Measurements from ENCODE around the gene SAC3D1. TPM values are rescaled to one million over a fixed set of nuclear protein-coding genes. Genes with fewer than 3 reads are reported as not detected.

SAC3D1 gene
- total and polyA plus RNA-seq, 2 of the 8 experiments (the other 6 are each of a cell fraction or from before 2014, with no cell fraction given) = 19.4 to 25.8 TPM

GRCh38 chr11:65002706-65003105, 38.3 kb upstream of the SAC3D1 start:
- DNase-seq (ENCODE audit: low read depth in 1 of 2, low spot score in 2 of 2) = no peak
- ChIA-PET POLR2A (ENCODE audit: partially characterized antibody) (no interaction called here), CTCF (ENCODE audit: partially characterized antibody) (interaction anchor here (1.2 to 2.9 kb wide), 7 partner anchors 9 to 155 kb away, joined by 3 to 11 read pairs (median 6); partner anchors contain the start of gene ARL2)
- Histone ChIP-seq H3K27me3 (replicated peaks in 1 of 4; ENCODE audit: control insufficient read depth in 3 of 4, extremely low read depth in 1 of 4, insufficient read depth in 3 of 4, low read length in 3 of 4) (no peaks in the 10 kb centered on the region), H4K91ac (replicated peaks; ENCODE audit: insufficient read length, low read length) (no peak overlapping the region), H3K27ac (ENCODE audit: low read depth, low read length) (no peak overlapping the region), H3K4me1 (replicated peaks in 1 of 4; ENCODE audit: control insufficient read depth in 3 of 4, insufficient read depth in 4 of 4, low read length in 3 of 4) (no peaks in the 10 kb centered on the region), H3K79me2 (ENCODE audit: control insufficient read depth in 1 of 2, insufficient read depth in 2 of 2, low read length in 2 of 2) (no peaks in the 10 kb centered on the region), H3K18ac (ENCODE audit: extremely low read depth, low read length) (no peak overlapping the region), H3K4me2 (ENCODE audit: insufficient read depth in 1 of 2, low read depth in 2 of 2, low read length in 2 of 2) (no peak overlapping the region), H3K36me3 (ENCODE audit: control insufficient read depth in 2 of 4, insufficient read depth in 4 of 4, low read length in 3 of 4) (no peaks in the 10 kb centered on the region), H2BK15ac (ENCODE audit: low read length) (no peak overlapping the region), H2AFZ (ENCODE audit: low read length) (no peak overlapping the region), H2AK5ac (ENCODE audit: low read depth, low read length) (no peak overlapping the region), H2BK20ac (ENCODE audit: low read length) (no peak overlapping the region), H4K8ac (ENCODE audit: extremely low read depth, insufficient read depth, low read length) (no peak overlapping the region), H4K5ac (ENCODE audit: insufficient read length, low read depth, low read length) (no peak overlapping the region), H3K4ac (replicated peaks; ENCODE audit: insufficient read length, low read depth, low read length) (no peak overlapping the region), H3K9me3 (ENCODE audit: insufficient read depth in 2 of 2, low read depth in 1 of 2, low read length in 1 of 2) (no peaks in the 10 kb centered on the region), H2BK12ac (ENCODE audit: low read depth, low read length) (no peak overlapping the region), H4K20me1 (replicated peaks in 1 of 2; ENCODE audit: control insufficient read depth in 1 of 2, insufficient read depth in 2 of 2, low read length in 2 of 2) (no peaks in the 10 kb centered on the region), H3K4me3 (ENCODE audit: extremely low read depth in 1 of 4, insufficient read depth in 2 of 4, low read depth in 3 of 4, low read length in 4 of 4) (no peak overlapping the region), H3K79me1 (ENCODE audit: low read depth, low read length) (no peaks in the 10 kb centered on the region), H2BK120ac (replicated peaks; ENCODE audit: low read depth, low read length) (no peak overlapping the region), H3K56ac (replicated peaks; ENCODE audit: insufficient read length, low read depth, low read length) (no peak overlapping the region), H3K14ac (ENCODE audit: insufficient read length) (no peak overlapping the region), H3K23ac (ENCODE audit: insufficient read length) (no peak overlapping the region), H3K9ac (replicated peaks in 1 of 4; ENCODE audit: extremely low read depth in 1 of 4, low read depth in 3 of 4, low read length in 3 of 4) (no peak overlapping the region), H3K23me2 (ENCODE audit: low read depth, low read length) (no peaks in the 10 kb centered on the region), H2BK5ac (ENCODE audit: low read depth, low read length) (no peak overlapping the region)
- WGBS, 2 experiments (ENCODE audit: extremely low coverage in 1 of 2, insufficient coverage in 1 of 2, insufficient read length in 1 of 2, insufficient replicate concordance in 2 of 2, low coverage in 1 of 2, low lambda C conversion rate in 2 of 2, missing lambda C conversion rate in 1 of 2) = 87% methylated on average over 3 of the region's 5 CpGs; no CpG with 5 or more reads in 1 of the 2 experiments
- FAIRE-seq = no peak
- TF ChIP-seq RAD21 (IDR thresholded peaks at IDR 0.05 in 1 of 2, conservative IDR thresholded peaks at IDR 0.05 in 1 of 2; ENCODE audit: low read depth in 2 of 2, low read length in 2 of 2) (no peak), EP300 (IDR thresholded peaks at IDR 0.05; ENCODE audit: borderline replicate concordance in 1 of 2, low read depth in 2 of 2, low read length in 2 of 2) (no peak), USF2 (IDR thresholded peaks at IDR 0.05; ENCODE audit: low read length) (no peak), RNF2 (IDR thresholded peaks at IDR 0.05; ENCODE audit: borderline replicate concordance, low read depth, low read length, missing control alignments, poor library complexity, severe bottlenecking) (no peak), TCF12 (IDR thresholded peaks at IDR 0.05; ENCODE audit: low read depth, low read length) (no peak), HDAC6 (IDR thresholded peaks at IDR 0.05; ENCODE audit: low read depth, low read length) (no peak), HDAC2 (IDR thresholded peaks at IDR 0.05; ENCODE audit: borderline replicate concordance in 1 of 2, low read depth in 2 of 2, low read length in 2 of 2) (no peak), JUN (IDR thresholded peaks at IDR 0.05; ENCODE audit: low read depth, low read length) (no peak), POLR2A (IDR thresholded peaks at IDR 0.05; ENCODE audit: control extremely low read depth in 1 of 2, low read depth in 2 of 2, low read length in 2 of 2) (no peak), PHF8 (conservative IDR thresholded peaks at IDR 0.05; ENCODE audit: low read depth, low read length) (no peak), CREB1 (IDR thresholded peaks at IDR 0.05) (no peak), CEBPB (IDR thresholded peaks at IDR 0.05; ENCODE audit: low read depth, low read length) (no peak), SP2 (IDR thresholded peaks at IDR 0.05; ENCODE audit: low read length) (no peak)
